NCI-H146 (cell line): ENCODE data around the gene SPACDR.

ENCODE experiments used
- DNase-seq: peaks from one replicate; lab custom pipeline; 2025; lab: John Stamatoyannopoulos, UW

The SPACDR gene

DNA sequence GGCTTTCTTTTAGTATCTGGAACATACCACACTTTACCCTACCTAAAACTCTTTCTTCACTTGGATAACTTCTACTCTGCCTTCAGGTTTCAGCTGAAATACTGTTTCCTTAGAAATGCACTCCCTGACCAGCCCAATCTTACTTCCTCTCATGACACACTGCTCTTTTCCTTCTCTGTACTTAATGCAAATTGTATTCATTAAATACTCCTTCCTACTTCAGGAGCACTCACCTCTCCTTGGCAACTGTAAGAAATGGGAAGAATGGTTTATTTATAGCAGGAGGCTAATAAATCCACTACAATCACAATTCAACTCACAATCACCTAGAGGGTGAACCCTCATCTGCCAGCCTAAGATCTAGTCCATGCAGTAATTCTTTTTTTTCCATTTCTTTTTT lies 50.7 kb downstream of the SPACDR start:
- DNase-seq: no peak

DNA sequence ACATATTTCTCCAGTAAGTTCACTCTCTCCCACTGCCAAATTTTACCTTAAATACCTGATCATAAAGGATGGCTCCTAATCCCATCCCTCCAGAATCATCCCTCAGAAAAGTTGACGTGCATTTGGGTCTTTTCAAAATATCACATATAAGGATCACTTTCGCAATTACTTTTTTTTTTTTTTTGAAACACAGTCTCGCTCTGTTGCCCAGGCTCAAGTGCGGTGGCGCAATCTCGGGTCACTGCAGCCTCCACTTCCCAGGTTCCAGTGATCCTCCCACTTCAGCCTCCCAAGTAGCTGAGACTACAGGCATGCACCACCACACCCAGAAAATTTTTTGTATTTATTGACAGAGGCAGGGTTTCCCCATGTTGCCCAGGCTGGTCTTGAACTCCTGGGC lies 53.0 kb downstream of the SPACDR start:
- DNase-seq: no peak

DNA sequence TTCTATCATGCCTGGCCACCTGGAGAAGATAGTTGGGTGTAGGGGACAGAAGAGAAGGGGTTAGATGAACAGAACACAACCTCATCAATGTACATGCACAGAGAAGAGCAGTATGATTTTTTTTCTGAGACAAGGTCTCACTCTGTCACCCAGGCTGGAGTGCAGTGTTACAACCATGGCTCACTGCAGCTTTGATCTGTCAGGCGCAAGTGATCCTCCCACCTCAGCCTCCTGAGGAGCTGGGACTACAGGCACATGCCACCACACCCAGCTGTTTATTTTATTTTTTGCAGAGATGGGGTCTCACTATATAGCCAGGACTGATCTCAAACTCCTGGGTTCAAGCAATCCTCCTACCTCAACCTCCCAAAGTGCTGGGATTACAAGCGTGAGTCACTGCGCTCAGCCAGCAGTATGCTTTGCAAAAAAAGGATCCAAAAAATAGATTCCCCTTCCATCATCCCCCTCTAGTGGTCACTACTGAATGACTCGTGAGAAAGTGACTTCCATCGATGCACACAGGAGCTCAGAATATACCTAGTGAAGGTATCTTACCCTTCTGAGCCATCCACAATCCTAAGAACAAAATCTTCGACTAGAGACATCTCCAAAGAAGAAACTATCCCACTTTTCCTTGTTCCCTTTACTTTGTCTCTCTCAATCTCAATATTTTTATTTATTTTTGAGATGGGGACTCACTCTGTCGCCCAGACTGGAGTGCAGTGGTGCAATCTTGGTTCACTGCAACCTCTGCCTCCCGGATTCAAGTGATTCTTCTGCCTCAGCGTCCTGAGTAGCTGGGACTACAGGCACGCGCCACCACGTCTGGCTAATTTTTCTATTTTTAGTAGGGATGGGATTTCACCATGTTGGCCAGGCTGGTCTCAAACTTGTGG lies 56.5 kb downstream of the SPACDR start:
- peak; percentile 51 for DNase-seq

DNA sequence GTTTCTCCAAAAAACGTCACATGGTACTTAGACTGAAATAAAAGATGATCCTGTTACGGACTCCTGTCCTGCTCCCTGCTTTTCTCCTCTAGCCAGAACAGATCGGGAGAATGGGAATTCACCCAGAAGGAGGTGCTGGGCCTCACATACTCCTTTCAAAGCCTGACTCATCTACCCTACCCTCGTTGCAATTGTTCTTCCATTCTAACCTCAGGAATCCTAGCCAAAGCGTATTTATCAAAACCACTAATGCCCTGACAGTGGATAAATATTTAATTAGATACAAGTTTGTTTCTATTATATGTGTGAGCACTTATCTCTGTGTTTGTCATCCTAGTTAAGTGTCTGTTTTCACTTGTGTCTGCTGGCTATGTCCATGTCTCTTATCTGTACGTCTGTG lies 57.3 kb downstream of the SPACDR start:
- no peak for DNase-seq
